GM23338 (cell line): ENCODE data around the gene NSD2. TPM values are rescaled to one million over a fixed set of nuclear protein-coding genes. Genes with fewer than 3 reads are reported as not detected.

Experiments used
- ATAC-seq: fragments of 200-7000 bp; cut with Tn5 transposase; 3 replicates; pipeline ENCODE4 v1.9.1; 2020
- DNase-seq: peaks from one replicate; pipeline ENCODE4 v3.0.0-alpha.2; 2015; ENCODE audit warnings: low spot score
- H2AFZ ChIP-seq: fragments of 200-600 bp; sonication (generic); 2 replicates; pipeline ENCODE4 v1.8.0; 2016; ENCODE audit warnings: antibody characterized with exemption, mild to moderate bottlenecking, moderate library complexity
- H3F3A ChIP-seq: fragments of 200-600 bp; sonication (generic); replicated peaks from 2 replicates; pipeline ENCODE4 v1.8.0; 2017; ENCODE audit warnings: antibody characterized with exemption, mixed run types, low read depth
- H3K27ac ChIP-seq: fragments of 200-600 bp; sonication (generic); 2 replicates; pipeline ENCODE4 v1.6.1; 2016; ENCODE audit warnings: low read depth
- H3K27me3 ChIP-seq: fragments of 200-600 bp; sonication (generic); 2 replicates; pipeline ENCODE4 v1.8.0; 2016; ENCODE audit warnings: mild to moderate bottlenecking, mixed run types, moderate library complexity; ENCODE audit not compliant: insufficient read depth
- H3K36me3 ChIP-seq: fragments of 200-600 bp; sonication (generic); 2 replicates; pipeline ENCODE4 v1.8.0; 2016; ENCODE audit warnings: mild to moderate bottlenecking; ENCODE audit not compliant: insufficient read depth
- H3K4me1 ChIP-seq: fragments of 200-600 bp; sonication (generic); 2 replicates; pipeline ENCODE4 v1.8.0; 2016; ENCODE audit warnings: mild to moderate bottlenecking, moderate library complexity; ENCODE audit not compliant: insufficient read depth
- H3K4me2 ChIP-seq: fragments of 200-600 bp; sonication (generic); 2 replicates; pipeline ENCODE4 v1.7.1; 2017; ENCODE audit warnings: mixed run types
- H3K4me3 ChIP-seq: fragments of 200-600 bp; sonication (generic); 2 replicates; pipeline ENCODE4 v1.6.1; 2016; ENCODE audit warnings: mixed run types
- H3K79me2 ChIP-seq: fragments of 200-600 bp; sonication (generic); replicated peaks from 2 replicates; pipeline ENCODE4 v1.8.0; 2017; ENCODE audit warnings: mild to moderate bottlenecking; ENCODE audit not compliant: insufficient read depth
- H3K9me2 ChIP-seq: fragments of 200-600 bp; sonication (generic); 2 replicates; pipeline ENCODE4 v1.8.0; 2017; ENCODE audit not compliant: insufficient read depth
- H4K20me1 ChIP-seq: fragments of 200-600 bp; sonication (generic); replicated peaks from 2 replicates; pipeline ENCODE4 v1.8.0; 2017; ENCODE audit warnings: mild to moderate bottlenecking; ENCODE audit not compliant: insufficient read depth
- H3K27ac Mint-ChIP-seq: 2 replicates; pipeline ENCODE4 v1.8.0; 2020; ENCODE audit warnings: inconsistent platforms, mild to moderate bottlenecking, moderate library complexity, mixed read lengths
- H3K27me3 Mint-ChIP-seq: 3 replicates; pipeline ENCODE4 v1.8.0; 2022; ENCODE audit warnings: low read depth, mild to moderate bottlenecking, moderate library complexity, mixed read lengths, inconsistent platforms; ENCODE audit not compliant: insufficient read depth, poor library complexity
- H3K36me3 Mint-ChIP-seq: 3 replicates; pipeline ENCODE4 v1.8.0; 2021; ENCODE audit warnings: low read depth, mild to moderate bottlenecking, inconsistent platforms, moderate library complexity, mixed read lengths
- H3K4me1 Mint-ChIP-seq: 3 replicates; pipeline ENCODE4 v1.8.0; 2020; ENCODE audit warnings: mild to moderate bottlenecking, inconsistent platforms, mixed read lengths
- H3K4me3 Mint-ChIP-seq: 3 replicates; pipeline ENCODE4 v1.8.0; 2021; ENCODE audit warnings: moderate library complexity, mild to moderate bottlenecking, inconsistent platforms, mixed read lengths
- H3K9me3 Mint-ChIP-seq: 3 replicates; pipeline ENCODE4 v1.8.0; 2020; ENCODE audit warnings: moderate library complexity, mild to moderate bottlenecking, inconsistent platforms, mixed read lengths
- EZH2 ChIP-seq: fragments of 200-600 bp; sonication (generic); IDR thresholded peaks from one replicate; pipeline ENCODE4 v1.8.0; 2017; ENCODE audit warnings: antibody characterized with exemption, mild to moderate bottlenecking, low read depth; ENCODE audit not compliant: unreplicated experiment
- EZH2phosphoT487 ChIP-seq: fragments of 200-600 bp; sonication (generic); IDR thresholded peaks from one replicate; pipeline ENCODE4 v1.8.1; 2018; ENCODE audit warnings: antibody characterized with exemption; ENCODE audit not compliant: unreplicated experiment
- NANOG ChIP-seq: IDR thresholded peaks from 2 replicates; pipeline ENCODE4 v1.6.1; 2016; ENCODE audit warnings: antibody characterized with exemption, borderline replicate concordance
- POLR2AphosphoS5 ChIP-seq: IDR thresholded peaks from 2 replicates; pipeline ENCODE4 v1.6.1; 2016; ENCODE audit warnings: antibody characterized with exemption, low read depth
- STAT1 ChIP-seq: IDR thresholded peaks from one replicate; pipeline ENCODE4 v1.6.1; 2016; ENCODE audit warnings: antibody characterized with exemption; ENCODE audit not compliant: unreplicated experiment
- ZNF114 ChIP-seq: fragments of 250-450 bp; sonication (Bioruptor Pico); IDR thresholded peaks from 2 replicates; pipeline ENCODE4 v1.5.0; 2020; ENCODE audit warnings: mild to moderate bottlenecking, moderate library complexity
- ZNF331 ChIP-seq: fragments of 250-450 bp; sonication (Bioruptor Pico); IDR thresholded peaks from 2 replicates; pipeline ENCODE4 v1.5.0; 2020; ENCODE audit warnings: low read depth, mild to moderate bottlenecking, moderate library complexity
- polyA plus RNA-seq: library from polyadenylated mRNA; unstranded; fragments of >200 nt; fragmentation: Nextera tagmentation; extraction: Ambion mirVana; gene quantifications from 2 replicates; pipeline ENCODE4 v1.2.1, GENCODE V29; 2016
- total RNA-seq: library from RNA; depleted of rRNA; stranded (reverse); fragments of >200 nt; shearing (Covaris generic); gene quantifications from 2 replicates; pipeline ENCODE4 v1.2.3, GENCODE V29; 2014
- TF ChIP-seq, protein P1 (sequence below), 2 experiments: fragments of 200-600 bp in 1 of 2; sonication (generic) in 1 of 2; conservative IDR thresholded peaks; 2 replicates each; pipeline versions ENCODE4 v1.5.1 to v1.6.1; 2016 to 2017; ENCODE audit warnings: antibody characterized with exemption in 2 of 2, low read depth in 2 of 2, mild to moderate bottlenecking in 2 of 2, moderate library complexity in 1 of 2
- TF ChIP-seq, protein P2 (sequence below): IDR thresholded peaks from one replicate; pipeline ENCODE4 v1.6.1; 2018; ENCODE audit warnings: antibody characterized with exemption; ENCODE audit not compliant: unreplicated experiment

Gene NSD2
- total and polyA plus RNA-seq, 2 experiments from 2014 or later, result 33.5 to 84.4 TPM

DNA sequence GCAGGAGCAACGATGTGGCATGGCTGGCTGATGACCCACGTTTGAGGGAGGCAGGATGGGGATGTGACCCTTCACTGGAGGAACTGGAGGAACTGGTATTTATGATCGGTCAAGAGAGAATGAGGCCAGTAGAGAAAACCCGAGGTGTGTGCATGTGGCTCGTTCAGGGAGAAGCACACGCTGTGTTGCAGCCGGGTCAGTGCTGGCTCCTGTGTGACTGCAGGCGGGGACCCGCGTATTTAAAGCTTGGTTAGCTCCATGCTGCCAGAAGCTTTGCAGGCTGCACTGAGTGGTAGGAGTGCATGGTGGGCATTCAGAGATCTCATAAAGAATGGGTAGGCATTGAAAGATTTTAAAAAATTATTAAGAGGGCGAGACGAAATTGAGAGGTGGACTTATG is 85.4 kb downstream of the NSD2 start:
- Histone ChIP-seq H2AFZ (no peak overlapping the region), H3K36me3 (peaks cover 11% of the 10 kb centered on the region), H3K79me2 (no peaks in the 10 kb centered on the region), H3K9me2 (no peaks in the 10 kb centered on the region), H3K4me2 (no peak overlapping the region), H4K20me1 (peaks cover 14% of the 10 kb centered on the region), H3K27ac (no peak overlapping the region), H3K4me3 (no peak overlapping the region), H3F3A (no peaks in the 10 kb centered on the region), H3K4me1 (no peaks in the 10 kb centered on the region), H3K27me3 (no peaks in the 10 kb centered on the region)
- peaks cover 65% of the 10 kb centered on the region for H3K36me3 Mint-ChIP-seq
- H3K9me3 Mint-ChIP-seq, result no peaks in the 10 kb centered on the region
- H3K27me3 Mint-ChIP-seq, result no peaks in the 10 kb centered on the region
- ATAC-seq, result no peak
- TF ChIP-seq, protein P1, sequence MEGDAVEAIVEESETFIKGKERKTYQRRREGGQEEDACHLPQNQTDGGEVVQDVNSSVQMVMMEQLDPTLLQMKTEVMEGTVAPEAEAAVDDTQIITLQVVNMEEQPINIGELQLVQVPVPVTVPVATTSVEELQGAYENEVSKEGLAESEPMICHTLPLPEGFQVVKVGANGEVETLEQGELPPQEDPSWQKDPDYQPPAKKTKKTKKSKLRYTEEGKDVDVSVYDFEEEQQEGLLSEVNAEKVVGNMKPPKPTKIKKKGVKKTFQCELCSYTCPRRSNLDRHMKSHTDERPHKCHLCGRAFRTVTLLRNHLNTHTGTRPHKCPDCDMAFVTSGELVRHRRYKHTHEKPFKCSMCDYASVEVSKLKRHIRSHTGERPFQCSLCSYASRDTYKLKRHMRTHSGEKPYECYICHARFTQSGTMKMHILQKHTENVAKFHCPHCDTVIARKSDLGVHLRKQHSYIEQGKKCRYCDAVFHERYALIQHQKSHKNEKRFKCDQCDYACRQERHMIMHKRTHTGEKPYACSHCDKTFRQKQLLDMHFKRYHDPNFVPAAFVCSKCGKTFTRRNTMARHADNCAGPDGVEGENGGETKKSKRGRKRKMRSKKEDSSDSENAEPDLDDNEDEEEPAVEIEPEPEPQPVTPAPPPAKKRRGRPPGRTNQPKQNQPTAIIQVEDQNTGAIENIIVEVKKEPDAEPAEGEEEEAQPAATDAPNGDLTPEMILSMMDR (conservative IDR thresholded peaks at IDR 0.05; ENCODE audit: low read depth in 2 of 2), result no peak
- TF ChIP-seq, protein P2, sequence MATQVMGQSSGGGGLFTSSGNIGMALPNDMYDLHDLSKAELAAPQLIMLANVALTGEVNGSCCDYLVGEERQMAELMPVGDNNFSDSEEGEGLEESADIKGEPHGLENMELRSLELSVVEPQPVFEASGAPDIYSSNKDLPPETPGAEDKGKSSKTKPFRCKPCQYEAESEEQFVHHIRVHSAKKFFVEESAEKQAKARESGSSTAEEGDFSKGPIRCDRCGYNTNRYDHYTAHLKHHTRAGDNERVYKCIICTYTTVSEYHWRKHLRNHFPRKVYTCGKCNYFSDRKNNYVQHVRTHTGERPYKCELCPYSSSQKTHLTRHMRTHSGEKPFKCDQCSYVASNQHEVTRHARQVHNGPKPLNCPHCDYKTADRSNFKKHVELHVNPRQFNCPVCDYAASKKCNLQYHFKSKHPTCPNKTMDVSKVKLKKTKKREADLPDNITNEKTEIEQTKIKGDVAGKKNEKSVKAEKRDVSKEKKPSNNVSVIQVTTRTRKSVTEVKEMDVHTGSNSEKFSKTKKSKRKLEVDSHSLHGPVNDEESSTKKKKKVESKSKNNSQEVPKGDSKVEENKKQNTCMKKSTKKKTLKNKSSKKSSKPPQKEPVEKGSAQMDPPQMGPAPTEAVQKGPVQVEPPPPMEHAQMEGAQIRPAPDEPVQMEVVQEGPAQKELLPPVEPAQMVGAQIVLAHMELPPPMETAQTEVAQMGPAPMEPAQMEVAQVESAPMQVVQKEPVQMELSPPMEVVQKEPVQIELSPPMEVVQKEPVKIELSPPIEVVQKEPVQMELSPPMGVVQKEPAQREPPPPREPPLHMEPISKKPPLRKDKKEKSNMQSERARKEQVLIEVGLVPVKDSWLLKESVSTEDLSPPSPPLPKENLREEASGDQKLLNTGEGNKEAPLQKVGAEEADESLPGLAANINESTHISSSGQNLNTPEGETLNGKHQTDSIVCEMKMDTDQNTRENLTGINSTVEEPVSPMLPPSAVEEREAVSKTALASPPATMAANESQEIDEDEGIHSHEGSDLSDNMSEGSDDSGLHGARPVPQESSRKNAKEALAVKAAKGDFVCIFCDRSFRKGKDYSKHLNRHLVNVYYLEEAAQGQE, result no peak
- no peak for TF ChIP-seq ZNF331 (CRISPR knock-in tag)
- H3K4me3 Mint-ChIP-seq, result no peak overlapping the region
- no peak overlapping the region for H3K27ac Mint-ChIP-seq
- DNase-seq, result no peak
- H3K4me1 Mint-ChIP-seq, result no peaks in the 10 kb centered on the region

DNA sequence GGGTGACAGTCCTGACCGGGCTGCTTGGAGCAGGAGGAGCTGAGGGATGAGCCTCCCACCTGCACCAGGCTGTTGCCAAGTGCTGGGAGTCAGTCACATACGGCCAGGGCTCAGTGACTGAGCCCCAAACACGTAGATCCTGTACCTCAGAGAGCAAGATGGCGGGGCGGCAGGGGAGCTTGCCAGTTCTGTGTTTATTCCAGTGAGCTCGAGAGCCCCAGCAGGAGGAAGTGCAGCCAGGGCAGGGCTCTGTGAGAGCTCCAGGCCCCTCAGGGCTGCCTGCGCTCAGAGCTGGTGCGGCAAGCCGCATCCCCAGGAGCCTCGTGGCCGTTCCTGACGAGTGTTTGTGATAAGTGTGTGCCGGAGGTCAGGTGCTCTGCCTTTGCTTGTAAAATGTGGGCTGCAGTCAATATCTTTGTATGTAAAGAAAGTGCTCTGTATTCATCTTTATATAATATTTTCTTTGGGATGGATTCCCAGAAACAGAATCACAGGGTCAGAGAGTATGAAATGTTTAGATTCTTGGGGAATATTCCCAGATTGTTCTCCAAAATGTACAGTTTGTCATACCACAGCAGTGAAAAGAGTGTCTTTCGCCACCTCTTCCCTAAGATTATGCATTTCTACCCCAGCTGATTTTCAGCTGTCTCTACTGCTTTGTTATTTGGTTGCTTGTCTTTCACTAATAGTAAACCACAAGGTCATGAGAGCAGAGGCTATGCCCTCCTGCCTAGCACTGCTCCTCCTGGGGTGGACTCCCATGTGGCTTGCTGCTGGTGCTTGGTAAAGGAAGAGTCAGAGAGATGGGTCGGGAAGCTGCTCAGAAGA is 87.3 kb downstream of the NSD2 start:
- Histone ChIP-seq H3K9me2 (no peaks in the 10 kb centered on the region), H3F3A (no peaks in the 10 kb centered on the region), H3K36me3 (peaks cover 11% of the 10 kb centered on the region), H3K79me2 (no peaks in the 10 kb centered on the region), H4K20me1 (peaks cover 16% of the 10 kb centered on the region), H3K4me1 (no peaks in the 10 kb centered on the region), H3K4me2 (no peak overlapping the region), H2AFZ (no peak overlapping the region), H3K4me3 (no peak overlapping the region), H3K27me3 (no peaks in the 10 kb centered on the region), H3K27ac (no peak overlapping the region)
- TF ChIP-seq EZH2 (no peak), ZNF331 (CRISPR knock-in tag) (no peak), STAT1 (no peak), EZH2phosphoT487 (no peak), ZNF114 (no peak), POLR2AphosphoS5 (no peak), NANOG (no peak)
- TF ChIP-seq, protein P1 (conservative IDR thresholded peaks at IDR 0.05; ENCODE audit: low read depth in 2 of 2), result no peak
- TF ChIP-seq, protein P2, result no peak
- no peaks in the 10 kb centered on the region for H3K9me3 Mint-ChIP-seq
- H3K27me3 Mint-ChIP-seq, result no peaks in the 10 kb centered on the region
- H3K27ac Mint-ChIP-seq, result no peak overlapping the region
- H3K4me3 Mint-ChIP-seq, result no peak overlapping the region
- no peak for DNase-seq
- ATAC-seq, result no peak
- H3K36me3 Mint-ChIP-seq, result peaks cover 69% of the 10 kb centered on the region
- H3K4me1 Mint-ChIP-seq, result no peaks in the 10 kb centered on the region
